ENCODE results near the gene SLAMF1. TPM values are rescaled to one million over a fixed set of nuclear protein-coding genes. Genes with fewer than 3 reads are reported as not detected.
A peak's percentile ranks its signal among the peaks of the same experiment; 100 is the strongest.
"Not testable (repeated sequence)": the region's sequence is repeated elsewhere in the genome, so short reads cannot be mapped to it uniquely, and the experiment has no call there.

The SLAMF1 gene
- total RNA-seq, 1 donor from 2014 or later: 0.36 TPM

GRCh38 chr1:160590488-160590887, 56.4 kb downstream of the SLAMF1 start:
- no peak for ATAC-seq

DNA sequence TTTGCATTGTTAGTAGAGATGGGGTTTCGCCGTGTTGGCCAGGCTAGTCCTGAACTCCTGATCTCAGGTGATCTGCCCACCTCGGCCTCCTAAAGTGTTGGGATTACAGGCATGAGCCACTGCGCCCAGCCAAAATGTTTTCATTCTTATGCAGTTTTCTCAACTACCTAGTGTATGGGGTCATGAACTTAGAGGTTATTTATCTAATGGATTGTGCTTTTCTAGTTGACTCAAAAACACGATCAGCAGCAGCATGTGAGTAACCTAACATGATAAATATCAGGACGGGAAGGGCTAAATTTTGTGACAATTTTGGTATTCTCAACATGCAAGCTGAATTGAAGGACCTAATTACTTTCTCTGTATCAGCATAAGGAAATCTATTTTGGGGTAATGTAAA, 58.4 kb downstream of the SLAMF1 start:
- ATAC-seq: no peak

DNA sequence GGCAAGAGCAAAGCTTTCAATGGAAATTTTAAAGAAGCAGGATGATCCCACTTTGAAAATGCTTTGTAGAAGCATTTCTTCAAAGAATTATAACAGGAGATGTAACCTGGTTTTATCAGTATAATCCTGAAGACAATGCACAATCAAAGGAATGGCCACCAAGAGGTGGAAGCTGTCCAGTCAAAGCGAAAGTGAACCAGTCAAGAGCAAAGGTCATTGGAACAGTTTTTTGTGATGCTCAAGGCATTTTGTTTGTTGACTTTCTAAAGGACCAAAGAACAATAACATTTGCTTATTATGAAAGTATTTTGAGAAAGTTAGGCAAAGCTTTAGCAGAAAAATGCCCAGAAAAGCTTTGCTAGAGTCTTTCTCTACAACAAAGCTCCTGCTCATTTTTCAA, 62.1 kb downstream of the SLAMF1 start:
- ATAC-seq: no peak

- not testable (repeated sequence) for ATAC-seq
Observed at GRCh38 chr1:160582976-160583375, 63.9 kb downstream of the SLAMF1 start.

GRCh38 chr1:160581961-160582360, 64.9 kb downstream of the SLAMF1 start:
- ATAC-seq: no peak

GRCh38 chr1:160580221-160580812, 66.5 kb downstream of the SLAMF1 start:
- no peak for ATAC-seq

DNA sequence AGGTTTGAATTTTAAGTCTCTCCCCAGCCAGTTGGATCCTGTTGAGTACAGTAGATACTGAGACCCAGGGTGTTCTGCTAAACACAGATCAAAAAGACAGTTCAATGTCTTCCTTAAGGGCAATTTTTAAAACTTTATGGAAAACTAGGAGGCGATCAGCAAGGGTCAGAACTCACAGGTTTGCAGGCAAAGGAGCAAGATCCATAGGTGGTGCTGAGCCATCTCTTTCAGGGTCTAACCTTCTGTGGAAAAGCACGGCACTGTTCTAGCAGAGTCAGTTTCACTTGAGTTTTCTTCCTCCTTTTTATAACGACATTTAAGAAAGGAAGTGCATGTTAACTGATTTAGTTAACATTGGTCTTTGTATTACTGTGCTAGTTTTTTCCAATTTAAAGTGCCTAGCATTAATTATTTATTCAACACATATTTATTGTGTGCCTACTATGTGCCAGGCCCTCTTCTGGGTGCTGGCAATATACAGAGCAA, 67.6 kb downstream of the SLAMF1 start, which contains the start of gene CD84:
CD84 (minus strand) TSS at position 281 of the 486 bp plus-strand sequence; CDS start at position 222, 59 bp downstream.
- no peak for ATAC-seq

DNA sequence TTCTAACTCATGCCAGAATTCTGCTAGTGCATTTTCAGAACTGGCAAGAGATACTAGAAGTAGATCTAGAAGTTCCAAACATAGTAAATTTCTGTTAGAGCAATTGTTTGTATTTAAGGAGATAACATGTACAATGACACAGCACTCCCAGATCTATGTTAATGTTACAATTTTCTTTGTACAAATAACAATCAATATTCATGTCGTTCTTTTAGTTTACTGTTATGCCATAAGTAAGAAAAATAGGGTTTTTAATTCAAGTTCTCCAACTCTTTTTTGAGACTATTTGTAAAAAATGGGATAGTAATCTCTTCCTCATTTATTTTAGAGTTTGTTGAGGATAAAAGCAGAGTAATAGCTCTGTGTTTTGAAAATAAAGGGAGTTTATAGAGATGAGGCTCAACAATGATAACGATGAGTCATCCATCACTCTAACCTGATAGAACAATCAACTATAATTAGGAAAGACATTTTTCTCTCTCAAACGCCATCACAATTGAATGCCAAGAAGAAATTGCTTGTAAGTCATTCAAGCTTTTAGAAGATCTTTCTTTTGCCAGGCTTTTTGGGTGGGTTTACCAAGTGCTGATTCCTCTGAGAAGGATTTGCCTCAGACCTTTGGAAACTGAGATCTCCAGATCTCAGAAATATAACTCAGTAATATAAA, 68.2 kb downstream of the SLAMF1 start:
- ATAC-seq: no peak

GRCh38 chr1:160578175-160578524, 68.7 kb downstream of the SLAMF1 start:
- no peak for ATAC-seq

DNA sequence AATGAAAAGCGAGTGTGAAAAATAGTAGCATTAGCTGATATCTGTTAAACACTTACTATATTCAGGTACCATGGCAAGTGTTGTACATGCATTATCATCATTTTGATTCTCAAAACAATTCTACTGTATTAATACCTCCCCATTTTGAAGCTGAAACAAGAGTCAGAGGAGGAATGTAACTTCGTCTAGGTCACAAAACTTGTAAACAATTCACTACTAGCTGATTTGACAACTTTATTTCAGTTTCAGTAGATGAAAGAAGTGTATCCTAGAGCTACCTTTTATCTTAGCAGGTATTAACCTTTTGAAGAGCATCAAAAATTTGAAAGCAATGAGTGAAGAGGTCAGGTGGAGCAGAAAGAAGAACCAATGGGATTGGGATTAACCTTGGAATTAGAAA, 69.2 kb downstream of the SLAMF1 start:
- no peak for ATAC-seq

GRCh38 chr1:160576884-160577283, 70.0 kb downstream of the SLAMF1 start:
- no peak for ATAC-seq

GRCh38 chr1:160576390-160576789, 70.5 kb downstream of the SLAMF1 start:
- no peak for ATAC-seq

DNA sequence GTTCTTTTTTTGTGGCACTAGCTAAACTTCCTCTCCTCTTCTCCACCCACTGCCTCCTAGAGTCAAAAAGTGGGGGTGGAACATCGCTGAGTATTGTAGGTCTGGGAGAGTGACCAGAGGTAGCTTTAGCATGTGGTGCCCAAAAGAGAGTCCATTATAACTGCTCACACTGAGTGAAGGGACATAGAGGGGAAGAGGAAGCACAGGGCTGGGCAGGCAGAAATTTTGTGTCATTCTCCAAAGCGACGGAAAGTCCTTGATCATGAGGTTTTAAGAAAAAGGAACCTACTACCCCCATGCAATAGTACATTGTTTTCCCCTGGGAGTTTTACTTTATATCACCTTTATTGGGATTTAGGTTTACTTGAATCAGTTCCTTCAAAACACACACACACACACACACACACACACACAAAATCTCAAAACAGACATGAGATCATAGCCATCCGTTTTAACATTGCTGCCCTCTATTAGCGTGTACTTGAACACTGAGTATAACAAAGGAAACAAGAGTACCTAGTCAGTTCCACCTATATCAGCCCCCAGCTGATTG, 71.7 kb downstream of the SLAMF1 start:
- peak; percentile 11 for ATAC-seq

DNA sequence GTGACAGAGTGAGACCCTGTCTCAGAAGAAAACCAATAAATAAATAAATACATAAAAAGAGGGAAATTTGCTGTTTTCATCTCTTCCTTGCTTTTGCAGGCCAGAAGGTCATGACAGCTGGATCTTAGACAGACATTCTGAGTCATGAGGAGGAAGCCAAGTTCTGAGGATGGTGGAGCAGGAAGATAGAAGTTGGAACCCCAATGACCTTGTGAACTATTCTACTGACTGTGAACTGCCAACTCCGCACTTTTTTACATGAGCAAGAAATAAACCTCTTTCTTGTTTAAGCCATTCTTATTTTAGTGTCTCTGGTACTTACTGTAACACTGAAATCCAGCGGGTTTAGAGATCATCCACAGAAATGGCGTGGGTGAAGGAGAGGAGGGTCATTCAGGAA, 76.0 kb downstream of the SLAMF1 start:
- no peak for ATAC-seq

DNA sequence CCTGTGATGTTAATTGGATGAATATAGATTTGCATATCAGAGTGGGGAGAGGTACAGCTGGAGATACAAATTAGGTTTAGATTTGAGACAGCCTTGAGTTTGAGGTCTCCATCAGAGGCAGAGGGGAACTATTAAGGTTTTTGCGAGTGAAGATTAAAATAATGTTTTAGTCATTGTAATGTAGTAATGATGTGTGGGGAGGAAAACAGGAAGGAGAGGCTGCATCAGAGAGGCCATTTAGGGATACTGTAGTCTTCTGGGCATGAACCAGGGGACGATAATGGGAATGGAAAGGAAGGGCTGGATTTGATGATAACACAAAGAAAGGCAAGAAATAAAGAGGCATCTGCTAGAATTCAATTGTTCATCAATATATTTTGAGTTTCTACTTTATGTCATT, 77.0 kb downstream of the SLAMF1 start:
- ATAC-seq: no peak

- ATAC-seq: no peak
Observed at GRCh38 chr1:160567858-160568682, 78.8 kb downstream of the SLAMF1 start.

DNA sequence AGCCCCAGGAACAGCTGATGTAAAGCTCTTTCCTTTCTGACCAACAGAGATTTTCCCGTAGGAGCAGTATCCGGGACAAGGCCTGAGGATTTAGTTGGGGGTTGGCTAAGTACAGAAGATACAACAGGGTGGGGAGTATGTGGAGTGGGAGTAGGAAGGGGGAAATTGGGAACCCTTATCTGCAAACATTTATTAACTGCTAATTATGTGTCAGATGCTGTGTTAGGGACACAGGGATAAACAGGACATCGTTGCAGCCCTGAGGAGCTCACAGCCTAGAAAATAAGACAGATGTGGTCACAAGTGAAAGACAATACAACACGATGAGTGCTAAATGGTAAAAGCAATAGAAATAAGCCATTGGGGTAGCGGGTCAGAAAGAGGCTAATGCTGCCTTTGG, 79.5 kb downstream of the SLAMF1 start:
- ATAC-seq: no peak

DNA sequence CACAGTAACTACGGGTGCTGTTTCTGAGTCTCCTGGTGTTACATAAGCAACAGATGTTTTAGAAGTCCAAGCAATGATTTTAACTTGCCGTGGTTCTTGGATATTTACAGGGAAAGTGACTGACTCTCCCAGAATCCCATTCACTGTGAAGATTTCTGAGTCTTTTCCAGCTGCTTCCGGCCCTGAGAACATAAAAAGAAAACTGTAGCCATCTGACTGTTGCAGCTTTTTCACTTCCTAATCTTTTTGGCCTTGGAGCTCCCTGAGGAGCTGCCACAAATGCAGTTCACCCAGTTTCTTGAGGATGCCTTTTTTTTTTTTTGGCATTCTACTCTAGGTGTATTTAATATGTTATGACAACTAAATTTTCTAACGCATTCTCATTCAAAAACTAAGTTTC, 81.3 kb downstream of the SLAMF1 start:
- ATAC-seq: no peak

DNA sequence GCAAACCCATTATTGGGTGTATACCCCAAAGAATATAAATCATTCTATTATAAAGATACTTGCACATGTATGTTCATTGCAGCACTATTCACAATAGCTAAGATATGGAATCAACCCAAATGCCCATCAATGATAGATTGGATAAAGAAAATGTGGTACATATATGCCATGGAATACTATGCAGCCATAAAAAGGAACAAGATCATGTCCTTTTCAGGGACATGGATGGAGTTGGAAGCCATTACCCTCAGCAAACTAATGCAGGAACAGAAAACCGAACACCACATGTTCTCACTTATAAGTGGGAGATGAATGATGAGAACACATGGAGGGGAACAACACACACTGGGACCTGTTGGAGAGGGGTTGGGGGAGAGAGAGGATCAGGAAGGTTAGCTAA, 83.6 kb downstream of the SLAMF1 start:
- ATAC-seq: not testable (repeated sequence)

DNA sequence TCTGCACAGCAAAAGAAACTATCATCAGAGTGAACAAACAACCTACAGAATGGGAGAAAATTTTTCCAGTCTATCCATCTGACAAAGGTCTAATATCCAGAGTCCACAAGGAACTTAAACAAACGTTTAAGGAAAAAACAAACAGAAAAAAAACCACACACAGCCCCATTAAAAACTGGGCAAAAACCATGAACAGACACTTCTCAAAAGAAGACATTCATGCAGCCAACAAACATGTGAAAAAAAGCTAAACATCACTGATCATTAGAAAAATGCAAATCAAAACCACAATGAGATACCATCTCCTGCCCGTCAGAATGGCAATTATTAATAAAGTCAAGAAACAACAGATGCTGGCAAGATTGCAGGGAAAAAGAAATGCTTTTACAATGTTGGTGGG, 84.1 kb downstream of the SLAMF1 start:
- ATAC-seq: not testable (repeated sequence)

GRCh38 chr1:160560806-160561205, 86.0 kb downstream of the SLAMF1 start:
- no peak for ATAC-seq

GRCh38 chr1:160560045-160560705, 86.7 kb downstream of the SLAMF1 start:
- no peak for ATAC-seq

GRCh38 chr1:160559437-160559836, 87.4 kb downstream of the SLAMF1 start:
- ATAC-seq: not testable (repeated sequence)

All from esophagus mucosa (tissue), 1 donor.